Measurements from ENCODE around the gene TMEM120A. TPM values are rescaled to one million over a fixed set of nuclear protein-coding genes. Genes with fewer than 3 reads are reported as not detected.

Gene TMEM120A
- total RNA-seq, 1 experiment from 2014 or later, result 40.8 TPM

DNA sequence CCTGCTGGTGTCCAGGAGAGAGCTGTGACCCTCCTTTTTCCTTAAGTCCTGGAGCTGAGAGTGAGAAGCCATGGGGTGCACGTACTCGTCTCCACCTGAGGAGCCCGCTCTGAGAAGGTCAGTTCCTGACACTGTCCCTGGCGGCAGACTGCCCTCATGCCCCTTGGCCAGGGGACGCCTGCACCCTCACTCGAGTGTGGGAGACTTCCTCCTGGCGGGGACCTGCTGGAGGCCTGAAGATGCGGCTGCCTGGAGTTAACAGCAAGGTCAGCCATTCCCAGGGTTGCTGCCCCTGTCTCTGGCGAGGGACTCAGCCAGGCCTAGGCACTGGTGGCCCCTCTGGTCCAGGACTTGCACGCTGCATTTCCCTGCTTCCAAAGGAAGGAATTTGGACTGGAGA, 26.4 kb downstream of the TMEM120A start:
- in situ Hi-C loops (cut with HindIII; ENCODE audit: low pct_unique_long_range_greater_than_20kb, low sequenced_read_pairs), result no loop called here
- no peak for DNase-seq (ENCODE audit: low read depth, low spot score)

DNA sequence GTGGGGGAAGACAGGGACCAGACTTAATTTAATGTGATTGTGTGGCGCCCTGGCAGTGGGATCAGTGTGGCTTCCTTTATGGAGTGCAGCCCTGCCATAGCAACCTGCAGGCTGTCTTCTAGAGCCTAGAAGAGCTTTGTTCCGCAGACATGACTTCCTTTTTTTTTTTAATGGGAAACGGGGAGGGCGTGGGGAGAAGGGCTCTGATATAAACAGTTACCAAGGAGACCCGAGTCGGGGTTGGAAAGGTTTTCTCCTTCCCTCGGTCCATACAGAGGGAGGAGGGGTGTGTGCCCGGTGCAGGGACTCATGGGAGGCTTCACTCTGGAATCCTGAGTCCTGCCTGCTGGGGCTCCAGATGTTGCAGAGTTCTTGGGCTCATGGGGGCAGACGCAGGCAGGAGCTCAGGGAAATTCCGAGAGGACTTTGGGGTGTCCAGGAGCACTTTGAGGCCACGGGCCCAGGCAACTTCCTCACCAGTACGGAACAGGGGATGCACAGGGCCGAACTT, 26.9 kb downstream of the TMEM120A start:
- DNase-seq (ENCODE audit: low read depth, low spot score), result no peak
- in situ Hi-C loops (cut with HindIII; ENCODE audit: low pct_unique_long_range_greater_than_20kb, low sequenced_read_pairs), result no loop called here

DNA sequence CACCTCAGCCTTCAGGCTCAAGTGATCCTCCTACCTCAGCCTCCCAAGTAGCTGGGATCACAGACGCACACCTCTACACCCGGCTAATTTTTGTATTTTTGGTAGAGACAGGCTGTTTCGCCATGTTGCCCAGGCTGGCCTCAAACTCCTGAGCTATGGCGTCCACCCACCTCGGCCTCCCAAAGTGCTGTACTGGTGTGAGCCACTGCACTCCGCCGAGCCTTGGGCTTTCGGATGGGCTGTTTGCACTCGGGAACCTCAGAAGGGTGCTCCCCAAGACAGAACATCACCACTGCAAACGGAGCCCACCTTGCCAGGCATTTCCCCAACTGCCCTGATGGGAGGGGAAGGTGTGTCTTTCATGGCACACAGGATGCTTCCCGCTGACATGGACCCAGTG, 27.3 kb downstream of the TMEM120A start:
- no peak for DNase-seq (ENCODE audit: low read depth, low spot score)
- in situ Hi-C loops (cut with HindIII; ENCODE audit: low pct_unique_long_range_greater_than_20kb, low sequenced_read_pairs), result no loop called here

DNA sequence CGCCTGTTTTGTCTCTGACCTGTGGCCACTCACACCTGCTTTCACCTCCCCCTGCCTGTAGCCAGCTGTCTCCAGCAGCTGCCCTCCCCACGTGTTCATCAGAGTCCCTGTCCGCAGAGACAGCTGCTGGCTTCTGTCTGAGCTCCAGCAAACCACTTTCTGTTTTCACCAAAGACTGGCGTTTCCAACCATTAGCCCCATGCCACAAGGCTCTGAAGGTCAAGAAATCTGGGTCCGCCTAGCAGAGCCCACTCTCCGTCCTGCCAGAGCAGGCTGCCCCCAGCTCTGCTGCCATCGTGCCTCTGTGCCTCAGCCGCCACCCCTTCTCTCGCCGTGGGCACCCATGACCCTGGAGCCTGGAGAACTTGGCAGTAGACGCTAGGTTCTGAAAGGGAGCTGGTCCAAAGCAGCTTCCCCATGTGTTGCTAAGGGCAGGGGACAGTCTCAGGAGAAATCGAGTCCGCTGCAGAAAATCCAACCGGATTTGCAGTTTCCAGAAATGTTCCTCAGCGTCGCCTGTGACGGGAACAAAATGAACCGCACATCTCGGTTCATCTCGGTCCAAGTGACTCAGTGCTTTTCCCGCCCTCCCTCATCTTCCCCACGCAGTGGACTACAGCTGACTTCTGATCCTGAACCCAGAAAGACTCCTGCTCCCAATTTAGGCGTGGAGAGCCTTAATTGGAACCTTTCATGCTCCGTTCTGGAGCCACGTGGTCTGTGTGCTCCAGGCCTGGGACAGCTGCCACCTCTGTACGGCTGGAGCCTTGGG, 28.0 kb downstream of the TMEM120A start:
- in situ Hi-C loops (cut with HindIII; ENCODE audit: low pct_unique_long_range_greater_than_20kb, low sequenced_read_pairs), result no loop called here
- no peak for DNase-seq (ENCODE audit: low read depth, low spot score)

DNA sequence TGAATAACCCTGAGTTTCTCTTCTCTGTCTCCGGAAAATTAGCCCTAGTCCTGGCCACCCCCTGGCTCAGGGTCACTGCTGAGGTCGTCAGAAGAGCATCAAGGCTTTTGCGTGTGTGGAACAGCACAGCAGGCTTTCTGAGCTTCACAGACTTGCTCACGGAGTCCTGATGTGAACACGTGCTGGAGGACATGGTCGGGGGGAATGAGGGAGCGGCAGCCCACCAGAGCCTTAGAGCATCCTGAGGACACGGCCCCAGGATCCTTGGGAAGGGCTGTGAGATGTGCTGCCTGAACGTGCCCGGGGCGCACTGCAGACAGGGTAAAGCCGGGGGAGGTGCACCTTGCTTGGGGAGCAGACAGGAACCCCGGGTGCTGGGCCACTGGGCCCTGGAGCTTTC, 28.8 kb downstream of the TMEM120A start:
- in situ Hi-C loops (cut with HindIII; ENCODE audit: low pct_unique_long_range_greater_than_20kb, low sequenced_read_pairs), result no loop called here
- DNase-seq (ENCODE audit: low read depth, low spot score), result no peak

DNA sequence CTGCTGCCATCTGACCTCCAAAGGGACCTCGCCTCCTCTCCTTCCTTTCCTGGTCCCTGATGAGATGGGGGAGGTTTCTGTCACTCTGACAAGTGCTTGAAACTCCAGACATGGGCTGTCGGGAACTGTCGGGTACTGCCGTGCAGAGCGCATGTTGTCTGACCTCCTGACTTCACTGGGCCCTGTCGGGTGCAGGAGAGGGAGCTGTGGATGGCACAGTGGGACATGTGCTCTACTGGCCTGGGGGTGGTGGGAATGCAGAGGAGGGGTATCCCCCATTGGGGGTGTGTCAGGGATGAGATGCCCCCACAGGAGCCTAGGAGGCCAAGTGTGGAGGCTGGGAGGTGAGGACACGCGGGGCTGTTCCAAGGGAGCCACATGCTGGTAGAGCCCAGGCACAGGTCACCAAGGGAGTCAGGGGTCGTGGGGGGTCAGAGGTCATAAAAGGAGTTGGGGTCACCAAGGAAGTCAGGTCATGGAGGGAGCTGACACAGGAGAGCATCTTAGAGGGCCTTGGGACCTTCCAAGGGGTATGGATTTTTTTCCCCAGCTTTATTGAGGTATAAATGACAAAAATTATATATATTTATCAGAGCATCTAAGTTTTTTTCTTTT, 30.9 kb downstream of the TMEM120A start:
- in situ Hi-C loops (cut with HindIII; ENCODE audit: low pct_unique_long_range_greater_than_20kb, low sequenced_read_pairs), result no loop called here
- no peak for DNase-seq (ENCODE audit: low read depth, low spot score)

DNA sequence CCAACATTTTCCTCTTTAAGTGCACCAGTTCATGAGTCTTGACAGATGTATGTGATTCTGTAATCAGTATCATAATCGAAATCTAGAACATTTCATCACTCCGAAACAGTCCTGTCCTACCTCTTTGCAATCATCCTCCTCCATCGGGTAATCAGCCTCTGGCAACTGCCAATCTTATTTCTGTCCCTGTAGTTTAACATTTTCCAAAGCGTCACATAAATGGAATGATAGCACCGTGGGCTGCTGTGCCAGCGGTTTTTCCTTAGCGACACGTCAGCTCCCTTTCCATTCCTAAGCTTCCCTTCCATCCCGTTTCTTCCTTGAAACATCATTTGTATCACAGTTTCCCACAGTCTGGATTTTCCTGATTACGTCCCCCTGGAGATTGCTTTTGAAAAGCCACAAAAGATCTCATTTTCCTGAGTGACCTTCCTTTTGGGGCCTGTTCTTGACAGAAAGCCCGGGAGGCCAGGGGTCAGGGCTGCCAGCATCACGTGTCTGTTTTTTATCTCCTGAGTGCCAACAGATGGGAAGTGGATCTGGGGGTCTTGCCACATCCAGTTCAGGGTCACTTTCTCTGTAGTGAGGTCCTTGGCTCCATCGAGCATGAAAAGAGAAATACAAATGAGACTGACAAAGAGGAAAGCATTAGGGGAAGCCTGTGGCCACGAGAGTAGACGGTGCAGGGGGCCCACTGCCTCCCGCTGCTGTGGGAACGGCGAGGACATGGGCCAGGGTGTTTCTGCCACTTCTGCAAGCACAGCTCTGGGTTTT, 31.6 kb downstream of the TMEM120A start:
- DNase-seq (ENCODE audit: low read depth, low spot score), result no peak
- in situ Hi-C loops (cut with HindIII; ENCODE audit: low pct_unique_long_range_greater_than_20kb, low sequenced_read_pairs), result no loop called here

DNA sequence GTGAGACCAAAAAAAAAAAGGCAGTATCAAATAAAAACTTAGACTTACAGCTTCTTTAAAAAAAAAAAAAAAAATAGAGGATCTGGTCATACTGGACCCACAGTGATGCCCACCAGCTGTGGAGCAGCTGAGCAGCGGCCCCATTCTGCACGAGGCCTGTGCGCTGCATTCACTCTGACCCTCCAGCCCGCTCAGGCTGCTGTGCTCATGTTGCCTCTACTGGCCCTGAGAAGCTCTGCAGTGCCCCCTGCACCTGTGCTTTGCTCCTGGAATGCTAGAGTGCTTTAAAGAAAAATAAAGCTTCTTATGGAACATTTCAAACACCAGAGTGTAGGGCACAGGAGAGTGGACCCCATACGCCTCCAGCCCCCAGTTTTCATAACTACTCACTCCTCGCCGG, 33.2 kb downstream of the TMEM120A start:
- in situ Hi-C loops (cut with HindIII; ENCODE audit: low pct_unique_long_range_greater_than_20kb, low sequenced_read_pairs), result no loop called here
- DNase-seq (ENCODE audit: low read depth, low spot score), result peak; percentile 43

DNA sequence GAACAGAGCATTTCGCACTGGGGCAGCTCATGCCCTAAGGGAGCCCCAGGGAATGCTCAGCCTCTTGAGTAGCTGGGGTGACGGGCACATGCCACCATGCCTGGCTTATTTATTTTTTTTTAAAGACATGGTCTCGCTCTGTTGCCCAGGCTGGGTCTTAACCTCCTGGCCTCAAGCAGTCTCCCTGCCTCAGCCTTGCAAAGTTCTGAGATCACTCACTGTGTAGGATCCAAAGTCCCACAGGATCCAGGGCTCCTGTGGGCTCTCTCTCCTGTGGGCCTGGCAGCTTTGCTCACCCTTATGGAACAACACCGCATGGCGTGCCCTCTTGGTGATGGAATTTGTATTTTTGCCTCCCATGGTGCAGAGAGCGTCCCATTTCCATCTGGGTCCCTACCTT, 34.0 kb downstream of the TMEM120A start:
- DNase-seq (ENCODE audit: low read depth, low spot score), result no peak
- in situ Hi-C loops (cut with HindIII; ENCODE audit: low pct_unique_long_range_greater_than_20kb, low sequenced_read_pairs), result no loop called here

DNA sequence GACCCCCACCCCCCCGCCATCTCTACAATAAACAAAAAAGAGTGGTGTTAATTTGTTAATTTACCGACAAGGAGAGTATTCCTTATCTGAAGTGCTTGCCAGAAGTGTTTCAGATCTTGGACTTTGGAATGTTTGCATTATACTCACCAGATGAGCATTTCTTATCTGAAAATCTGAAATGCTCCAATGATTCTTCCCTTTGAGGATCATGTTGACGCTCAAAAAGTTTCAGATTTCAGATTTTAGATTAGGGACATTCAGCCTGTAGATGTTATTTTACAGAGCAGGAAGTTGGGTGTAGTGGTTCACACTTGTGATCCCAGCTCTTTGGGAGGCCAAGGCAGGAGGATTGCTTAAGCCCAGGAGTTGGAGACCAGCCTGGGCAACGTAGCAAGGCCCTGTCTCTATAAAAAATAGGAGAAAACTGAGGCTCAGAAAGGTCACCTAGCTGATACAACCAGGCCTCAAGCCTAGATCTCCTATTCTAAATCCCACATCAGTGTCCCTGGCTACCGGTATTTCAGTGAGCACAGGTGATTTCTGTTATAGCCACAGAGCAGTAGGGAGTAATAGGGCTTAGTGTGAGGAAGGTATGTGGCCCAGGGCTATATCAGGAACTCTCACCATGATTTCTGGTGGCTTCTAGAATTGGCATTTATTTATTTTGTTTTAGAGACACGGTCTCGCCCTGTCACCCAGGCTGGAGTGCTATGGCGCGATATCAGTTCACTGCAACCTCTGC, 35.4 kb downstream of the TMEM120A start:
- in situ Hi-C loops (cut with HindIII; ENCODE audit: low pct_unique_long_range_greater_than_20kb, low sequenced_read_pairs), result no loop called here
- DNase-seq (ENCODE audit: low read depth, low spot score), result no peak

DNA sequence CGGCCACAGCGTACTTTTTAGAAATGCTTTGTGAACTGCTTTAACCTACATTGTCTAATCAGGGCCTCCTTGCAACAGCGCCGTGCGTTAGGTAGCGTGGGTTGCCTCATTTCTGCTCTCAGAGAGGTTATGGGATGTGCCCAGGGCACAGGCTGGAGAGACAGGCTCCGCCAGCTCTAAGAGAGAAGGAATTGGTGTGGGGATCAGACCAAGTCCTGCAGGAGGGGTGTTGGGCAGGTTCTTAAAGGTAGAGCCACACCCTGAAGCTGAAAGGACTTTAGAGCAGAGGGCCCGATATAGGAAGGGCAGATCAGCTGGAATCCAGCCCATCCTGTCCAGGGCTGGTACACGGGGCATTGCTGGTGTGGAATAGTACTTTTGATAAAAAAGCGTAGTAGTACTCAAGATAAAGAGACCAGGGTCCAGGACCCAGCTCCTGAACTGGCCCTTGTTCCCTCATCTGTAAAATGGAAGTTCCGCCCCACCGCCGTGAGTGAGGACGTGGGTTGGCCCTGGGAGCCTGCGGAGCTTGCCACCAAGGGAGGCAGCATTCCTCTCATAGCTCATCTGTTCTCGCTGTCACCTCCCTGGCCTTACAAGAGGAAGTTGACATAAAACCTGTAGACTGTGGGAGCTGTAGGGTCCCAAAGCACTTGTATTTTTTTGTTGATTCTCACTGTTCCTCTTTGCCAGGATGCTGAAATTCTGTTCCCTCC, 37.2 kb downstream of the TMEM120A start:
- in situ Hi-C loops (cut with HindIII; ENCODE audit: low pct_unique_long_range_greater_than_20kb, low sequenced_read_pairs), result no loop called here
- no peak for DNase-seq (ENCODE audit: low read depth, low spot score)

DNA sequence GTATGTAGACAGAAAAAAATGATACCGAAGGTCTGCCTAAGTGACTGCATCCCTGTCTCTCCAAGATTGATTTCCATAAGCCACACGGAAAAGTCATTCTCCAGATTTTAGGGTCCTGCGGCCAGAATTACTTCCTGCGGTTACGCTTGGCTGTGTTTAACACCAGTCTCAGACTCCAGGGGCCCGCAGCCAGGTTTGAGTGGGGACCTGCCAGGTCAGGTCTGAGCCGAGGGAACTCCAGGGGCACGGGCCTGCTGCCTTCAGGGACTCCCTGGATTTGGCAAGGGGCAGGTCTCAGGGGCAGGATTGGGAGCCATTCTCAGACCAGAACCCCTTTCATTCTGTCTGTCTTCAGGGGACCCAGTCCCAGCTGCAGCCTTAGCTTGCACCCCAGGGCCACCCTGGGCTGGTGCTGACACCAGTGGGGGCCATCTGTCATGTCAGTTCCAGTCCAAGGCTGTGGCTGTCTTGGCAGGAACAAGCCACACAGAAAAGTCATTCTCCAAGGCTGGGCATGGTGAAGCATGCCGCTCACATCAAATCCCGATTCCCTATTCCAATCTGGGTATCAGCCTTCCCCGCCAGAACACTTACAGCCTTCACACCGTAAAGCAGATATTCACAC, 39.0 kb downstream of the TMEM120A start:
- DNase-seq (ENCODE audit: low read depth, low spot score), result no peak
- in situ Hi-C loops (cut with HindIII; ENCODE audit: low pct_unique_long_range_greater_than_20kb, low sequenced_read_pairs), result no loop called here

DNA sequence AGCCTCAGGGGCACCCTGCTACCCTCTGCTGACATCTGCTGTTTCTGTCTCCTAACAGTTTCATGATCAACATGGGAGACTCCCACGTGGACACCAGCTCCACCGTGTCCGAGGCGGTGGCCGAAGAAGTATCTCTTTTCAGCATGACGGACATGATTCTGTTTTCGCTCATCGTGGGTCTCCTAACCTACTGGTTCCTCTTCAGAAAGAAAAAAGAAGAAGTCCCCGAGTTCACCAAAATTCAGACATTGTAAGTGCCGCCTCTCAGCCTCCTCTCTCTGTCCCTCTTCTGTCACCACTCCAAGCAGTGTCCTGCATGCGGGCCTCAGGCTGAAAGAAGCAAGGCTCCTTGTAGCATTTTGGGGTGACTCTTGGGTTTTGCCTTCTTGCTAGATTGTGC, 40.5 kb downstream of the TMEM120A start:
- in situ Hi-C loops (cut with HindIII; ENCODE audit: low pct_unique_long_range_greater_than_20kb, low sequenced_read_pairs), result no loop called here
- no peak for DNase-seq (ENCODE audit: low read depth, low spot score)

DNA sequence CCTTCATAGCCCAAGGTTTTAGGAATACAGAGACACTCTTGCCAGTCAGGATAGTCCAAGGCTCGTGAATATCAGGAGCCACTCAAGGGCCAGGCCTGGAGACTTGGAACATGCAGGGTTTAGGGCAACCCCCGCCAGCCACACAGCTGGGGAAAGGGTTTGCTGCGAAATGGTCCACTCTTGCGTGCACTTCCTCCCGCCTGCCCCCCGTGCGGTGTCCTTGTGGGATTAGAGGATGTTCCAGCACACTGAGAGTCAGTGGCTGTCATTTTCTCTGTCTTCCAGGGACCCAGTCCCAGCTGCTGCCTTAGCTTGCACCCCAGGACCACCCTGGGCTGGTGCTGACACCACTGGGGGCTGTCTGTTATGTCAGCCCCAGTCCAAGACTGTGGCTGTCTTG, 41.0 kb downstream of the TMEM120A start:
- in situ Hi-C loops (cut with HindIII; ENCODE audit: low pct_unique_long_range_greater_than_20kb, low sequenced_read_pairs), result no loop called here
- DNase-seq (ENCODE audit: low read depth, low spot score), result no peak

DNA sequence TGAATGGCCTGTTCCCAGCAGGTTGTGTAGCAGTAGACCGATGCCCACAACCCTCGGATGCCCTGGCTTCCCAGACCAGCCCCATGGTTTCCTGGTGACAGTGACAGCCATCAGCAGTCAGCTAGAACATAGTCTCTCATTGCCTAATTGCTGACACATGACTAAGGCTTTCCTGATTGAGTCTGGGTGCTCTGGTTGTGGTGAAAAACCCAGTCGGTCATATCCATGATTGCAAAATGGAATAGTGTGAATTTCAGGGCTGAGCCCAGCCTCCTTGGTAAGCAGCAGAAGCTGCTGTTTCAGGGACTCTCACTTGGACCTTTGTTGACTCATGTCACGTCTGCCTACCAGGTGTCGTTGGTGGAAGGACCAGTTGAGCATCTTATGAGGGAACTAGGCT, 42.9 kb downstream of the TMEM120A start:
- in situ Hi-C loops (cut with HindIII; ENCODE audit: low pct_unique_long_range_greater_than_20kb, low sequenced_read_pairs), result no loop called here
- no peak for DNase-seq (ENCODE audit: low read depth, low spot score)

DNA sequence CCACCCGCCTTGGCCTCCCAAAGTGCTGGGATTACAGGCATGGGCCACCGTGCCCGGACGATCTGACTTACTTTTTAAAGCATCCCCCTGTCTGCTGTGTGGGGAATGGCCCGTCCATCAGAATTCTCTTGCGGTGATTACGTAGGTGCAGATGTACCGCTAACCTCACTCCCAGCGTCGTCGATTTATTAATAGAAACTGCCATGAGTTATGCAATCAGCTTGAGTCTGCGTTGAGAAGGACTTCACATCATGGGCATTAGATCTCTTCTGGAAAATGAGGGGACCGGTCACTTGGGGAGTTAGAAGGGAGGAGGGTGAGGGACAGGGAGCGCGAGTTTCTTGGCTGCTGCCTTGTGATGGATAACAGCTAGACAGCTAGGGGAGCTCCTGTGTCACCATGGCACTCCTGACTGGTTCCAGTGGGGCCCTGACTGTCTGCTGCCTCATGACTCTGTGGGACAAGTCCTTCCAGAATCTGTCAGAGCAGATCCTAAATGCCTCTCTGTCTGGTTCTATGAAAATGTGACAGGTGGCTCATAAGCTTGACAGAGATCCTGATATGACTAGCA, 44.2 kb downstream of the TMEM120A start:
- in situ Hi-C loops (cut with HindIII; ENCODE audit: low pct_unique_long_range_greater_than_20kb, low sequenced_read_pairs), result no loop called here

DNA sequence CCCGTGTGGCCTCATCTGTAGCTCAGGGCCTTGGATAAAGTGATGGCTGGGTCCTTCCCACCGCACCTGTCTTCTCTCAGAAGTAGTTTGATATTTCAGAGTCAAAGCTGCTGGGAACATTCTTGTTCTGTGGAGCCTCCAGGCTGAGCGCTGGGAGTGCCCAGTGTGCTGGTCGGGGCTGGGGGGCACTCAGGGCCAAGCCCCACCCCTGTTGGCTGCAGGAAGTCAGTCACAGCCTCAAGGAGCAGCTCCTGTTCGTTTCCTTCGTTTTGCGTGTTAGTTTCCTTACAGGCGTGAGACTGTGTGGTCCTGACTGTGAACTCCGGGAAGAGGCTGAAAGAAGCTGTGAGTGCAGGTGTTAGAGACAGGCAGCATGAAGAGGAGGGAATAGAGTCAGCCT, 46.2 kb downstream of the TMEM120A start:
- no peak for DNase-seq (ENCODE audit: low read depth, low spot score)

More for the DNA sequence above, 44.2 kb downstream of the TMEM120A start:
- DNase-seq (ENCODE audit: low read depth, low spot score), result no peak

More for the DNA sequence above, 46.2 kb downstream of the TMEM120A start:
- in situ Hi-C loops (cut with HindIII; ENCODE audit: low pct_unique_long_range_greater_than_20kb, low sequenced_read_pairs), result no loop called here
